ENCODE results near the gene B4GALT7. TPM values are rescaled to one million over a fixed set of nuclear protein-coding genes. Genes with fewer than 3 reads are reported as not detected.
A peak's percentile ranks its signal among the peaks of the same experiment; 100 is the strongest.
"Not testable (repeated sequence)": the region's sequence is repeated elsewhere in the genome, so short reads cannot be mapped to it uniquely, and the experiment has no call there.

The B4GALT7 gene
- total RNA-seq, 1 experiment from 2014 or later: 26.3 TPM

DNA sequence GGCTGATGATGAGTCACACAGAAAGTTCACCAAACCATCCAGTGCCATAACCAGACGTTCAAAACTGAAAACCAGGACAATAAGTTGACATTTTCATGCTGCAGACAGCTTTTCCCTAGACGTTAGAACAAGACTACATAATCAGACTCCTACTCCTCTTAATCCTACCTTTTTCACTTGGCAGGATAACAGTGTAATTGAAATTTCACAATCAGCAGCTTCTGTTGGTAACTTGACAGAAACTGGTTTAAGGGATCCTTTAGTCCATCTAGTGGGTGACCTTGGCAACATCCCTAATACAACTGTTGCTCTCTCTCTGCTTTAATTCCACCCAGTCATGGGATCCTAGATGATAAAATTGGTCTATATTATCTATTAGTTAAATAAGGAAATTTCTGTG lies 57.9 kb downstream of the B4GALT7 start:
- H2AK5ac ChIP-seq (ENCODE audit: insufficient read length, low read length); H2BK12ac ChIP-seq (ENCODE audit: insufficient read length, low read depth, low read length); H3K4me2 ChIP-seq (ENCODE audit: insufficient read depth, insufficient read length, low read length); H3K9ac ChIP-seq (ENCODE audit: extremely low read depth, insufficient read length, low read length); H3K79me1 ChIP-seq (ENCODE audit: insufficient read depth, low read depth, low read length, poor library complexity, severe bottlenecking); H3K79me2 ChIP-seq (ENCODE audit: insufficient read depth, low read length); H4K91ac ChIP-seq (ENCODE audit: insufficient read length, low read depth, low read length); H3K4me3 Mint-ChIP-seq; H3T11ph ChIP-seq (ENCODE audit: low read length); H3K9me3 ChIP-seq (ENCODE audit: control insufficient read depth, low read depth, low read length); H3K14ac ChIP-seq (ENCODE audit: insufficient read depth, low read length); H4K8ac ChIP-seq (replicated peaks; ENCODE audit: insufficient read length, low read depth, low read length); H4K5ac ChIP-seq (ENCODE audit: insufficient read length, low read depth, low read length); H3K36me3 Mint-ChIP-seq (ENCODE audit: insufficient read depth in 1 of 3, low read depth in 3 of 3); H2BK15ac ChIP-seq (ENCODE audit: low read depth, low read length); H3K27ac Mint-ChIP-seq; H2AFZ ChIP-seq (ENCODE audit: low read length); H3K18ac ChIP-seq (ENCODE audit: insufficient read length, low read depth, low read length); DNase-seq; H4K20me1 ChIP-seq (ENCODE audit: control insufficient read depth, insufficient read depth, insufficient read length); H3K27me3 ChIP-seq (ENCODE audit: insufficient read depth, low read length); H3K4ac ChIP-seq (ENCODE audit: low read depth, low read length); H3K9me3 Mint-ChIP-seq; H3K23me2 ChIP-seq (ENCODE audit: insufficient read length, low read depth, low read length, poor library complexity, severe bottlenecking); H3K27ac ChIP-seq (ENCODE audit: insufficient read length, low read depth, low read length); H3K23ac ChIP-seq (ENCODE audit: insufficient read length, low read depth, low read length); H3K4me1 Mint-ChIP-seq; H3K4me1 ChIP-seq (ENCODE audit: insufficient read depth, low read length); H2BK120ac ChIP-seq (ENCODE audit: low read depth, low read length, poor library complexity, severe bottlenecking); H3K27me3 Mint-ChIP-seq (ENCODE audit: low read depth); H2BK5ac ChIP-seq (ENCODE audit: insufficient read length, low read length); H3K56ac ChIP-seq (ENCODE audit: insufficient read length, low read depth, low read length); H2BK20ac ChIP-seq (ENCODE audit: low read depth, low read length, poor library complexity, severe bottlenecking): not testable (repeated sequence)
- TF ChIP-seq, protein P1, sequence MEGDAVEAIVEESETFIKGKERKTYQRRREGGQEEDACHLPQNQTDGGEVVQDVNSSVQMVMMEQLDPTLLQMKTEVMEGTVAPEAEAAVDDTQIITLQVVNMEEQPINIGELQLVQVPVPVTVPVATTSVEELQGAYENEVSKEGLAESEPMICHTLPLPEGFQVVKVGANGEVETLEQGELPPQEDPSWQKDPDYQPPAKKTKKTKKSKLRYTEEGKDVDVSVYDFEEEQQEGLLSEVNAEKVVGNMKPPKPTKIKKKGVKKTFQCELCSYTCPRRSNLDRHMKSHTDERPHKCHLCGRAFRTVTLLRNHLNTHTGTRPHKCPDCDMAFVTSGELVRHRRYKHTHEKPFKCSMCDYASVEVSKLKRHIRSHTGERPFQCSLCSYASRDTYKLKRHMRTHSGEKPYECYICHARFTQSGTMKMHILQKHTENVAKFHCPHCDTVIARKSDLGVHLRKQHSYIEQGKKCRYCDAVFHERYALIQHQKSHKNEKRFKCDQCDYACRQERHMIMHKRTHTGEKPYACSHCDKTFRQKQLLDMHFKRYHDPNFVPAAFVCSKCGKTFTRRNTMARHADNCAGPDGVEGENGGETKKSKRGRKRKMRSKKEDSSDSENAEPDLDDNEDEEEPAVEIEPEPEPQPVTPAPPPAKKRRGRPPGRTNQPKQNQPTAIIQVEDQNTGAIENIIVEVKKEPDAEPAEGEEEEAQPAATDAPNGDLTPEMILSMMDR (conservative IDR thresholded peaks at IDR 0.05): 0 out of 3 replicates have a peak, but pooled peaks have one; percentile 10
- no CpG with 5 or more reads among the region's 2 CpGs for WGBS (ENCODE audit: extremely low coverage, insufficient read length, low lambda C conversion rate)

DNA sequence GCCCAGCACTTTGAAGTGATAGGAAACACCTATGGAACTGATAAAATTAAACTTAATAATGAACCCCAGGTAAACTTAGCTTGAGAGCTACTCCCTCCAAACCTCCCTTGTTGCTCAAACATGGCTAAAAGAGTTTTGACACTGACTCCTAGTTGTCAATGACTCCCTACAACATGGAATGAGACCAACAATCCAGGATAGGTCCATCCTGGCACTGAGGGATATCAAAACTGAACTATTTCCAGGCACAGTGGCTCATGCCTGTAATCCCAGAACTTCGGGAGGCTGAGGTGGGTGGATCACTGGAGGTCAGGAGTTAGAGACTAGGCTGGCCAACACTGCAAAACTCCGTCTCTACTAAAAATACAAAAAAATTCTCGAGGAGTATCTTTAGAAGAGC lies 58.6 kb downstream of the B4GALT7 start:
- not testable (repeated sequence) for H3K79me1 ChIP-seq (ENCODE audit: insufficient read depth, low read depth, low read length, poor library complexity, severe bottlenecking); H2BK12ac ChIP-seq (ENCODE audit: insufficient read length, low read depth, low read length); H2BK5ac ChIP-seq (ENCODE audit: insufficient read length, low read length); H3K79me2 ChIP-seq (ENCODE audit: insufficient read depth, low read length); DNase-seq; H3K36me3 Mint-ChIP-seq (ENCODE audit: insufficient read depth in 1 of 3, low read depth in 3 of 3); H3K4me1 ChIP-seq (ENCODE audit: insufficient read depth, low read length); H3T11ph ChIP-seq (ENCODE audit: low read length); H3K27ac Mint-ChIP-seq; H3K27me3 ChIP-seq (ENCODE audit: insufficient read depth, low read length); H3K4me2 ChIP-seq (ENCODE audit: insufficient read depth, insufficient read length, low read length); H3K4me3 Mint-ChIP-seq; H4K8ac ChIP-seq (replicated peaks; ENCODE audit: insufficient read length, low read depth, low read length); H3K56ac ChIP-seq (ENCODE audit: insufficient read length, low read depth, low read length); H3K23ac ChIP-seq (ENCODE audit: insufficient read length, low read depth, low read length); H2BK20ac ChIP-seq (ENCODE audit: low read depth, low read length, poor library complexity, severe bottlenecking); H3K27ac ChIP-seq (ENCODE audit: insufficient read length, low read depth, low read length); H3K14ac ChIP-seq (ENCODE audit: insufficient read depth, low read length); H2AK5ac ChIP-seq (ENCODE audit: insufficient read length, low read length); H2BK120ac ChIP-seq (ENCODE audit: low read depth, low read length, poor library complexity, severe bottlenecking); H4K91ac ChIP-seq (ENCODE audit: insufficient read length, low read depth, low read length); H3K23me2 ChIP-seq (ENCODE audit: insufficient read length, low read depth, low read length, poor library complexity, severe bottlenecking); H3K9me3 Mint-ChIP-seq; H4K20me1 ChIP-seq (ENCODE audit: control insufficient read depth, insufficient read depth, insufficient read length); H2BK15ac ChIP-seq (ENCODE audit: low read depth, low read length); H3K18ac ChIP-seq (ENCODE audit: insufficient read length, low read depth, low read length); H4K5ac ChIP-seq (ENCODE audit: insufficient read length, low read depth, low read length); H3K9me3 ChIP-seq (ENCODE audit: control insufficient read depth, low read depth, low read length); H3K4me1 Mint-ChIP-seq; H3K9ac ChIP-seq (ENCODE audit: extremely low read depth, insufficient read length, low read length); H3K4ac ChIP-seq (ENCODE audit: low read depth, low read length); H2AFZ ChIP-seq (ENCODE audit: low read length); H3K27me3 Mint-ChIP-seq (ENCODE audit: low read depth)
- whole genome bisulfite sequencing (ENCODE audit: extremely low coverage, insufficient read length, low lambda C conversion rate): no CpG with 5 or more reads among the region's 3 CpGs
